PC-9 (cell line): Measurements from ENCODE around the gene KLF13.

ENCODE experiments used
- EZH2 ChIP-seq: fragments of 200-600 bp; sonication (generic); IDR thresholded peaks from 2 replicates; pipeline ENCODE4 v1.8.0; 2017; ENCODE audit warnings: antibody characterized with exemption, low read depth
- TF ChIP-seq, protein P1 (sequence below): fragments of 200-600 bp; sonication (generic); conservative IDR thresholded peaks from 2 replicates; pipeline ENCODE4 v1.6.1; 2017; ENCODE audit warnings: mixed run types, antibody characterized with exemption, mild to moderate bottlenecking, moderate library complexity

DNA sequence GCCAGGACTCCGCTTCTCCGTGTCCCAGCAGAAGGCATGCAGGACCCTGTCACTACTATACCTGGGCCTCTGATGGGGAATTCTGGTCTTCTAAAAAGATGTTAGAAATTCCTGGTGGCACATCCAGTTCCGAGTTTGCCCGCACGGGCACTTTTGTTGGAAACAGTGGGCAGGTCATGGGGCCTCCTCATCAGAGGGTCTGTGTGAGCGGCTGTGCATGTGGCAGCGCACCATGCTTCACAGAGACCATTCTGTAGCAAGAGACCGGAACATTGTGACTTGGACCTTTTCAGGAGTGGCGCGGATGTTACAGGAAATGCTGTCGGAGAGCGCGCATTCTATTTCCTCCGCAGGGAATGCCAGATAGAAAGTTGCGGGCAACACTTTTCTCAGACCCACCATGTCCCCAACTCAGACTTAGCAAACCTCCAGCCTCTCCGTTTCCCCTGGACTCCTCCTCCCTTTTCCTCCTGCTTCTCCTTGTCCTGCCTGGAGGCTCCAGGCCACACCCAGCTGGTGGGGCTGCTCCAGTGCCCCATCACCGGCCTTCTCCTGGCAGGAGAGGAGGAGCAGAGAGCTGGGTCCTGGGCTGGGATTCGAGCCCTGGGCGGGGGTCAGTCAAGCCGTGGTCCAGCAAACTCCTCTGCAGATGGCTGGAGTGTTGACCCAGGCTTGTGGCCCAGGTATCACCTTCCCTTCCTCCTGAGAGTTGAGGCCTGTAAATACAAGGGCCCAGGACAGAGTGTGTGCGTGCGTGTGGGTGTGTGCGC lies 46.6 kb downstream of the KLF13 start:
- no peak for TF ChIP-seq EZH2
- TF ChIP-seq, protein P1, sequence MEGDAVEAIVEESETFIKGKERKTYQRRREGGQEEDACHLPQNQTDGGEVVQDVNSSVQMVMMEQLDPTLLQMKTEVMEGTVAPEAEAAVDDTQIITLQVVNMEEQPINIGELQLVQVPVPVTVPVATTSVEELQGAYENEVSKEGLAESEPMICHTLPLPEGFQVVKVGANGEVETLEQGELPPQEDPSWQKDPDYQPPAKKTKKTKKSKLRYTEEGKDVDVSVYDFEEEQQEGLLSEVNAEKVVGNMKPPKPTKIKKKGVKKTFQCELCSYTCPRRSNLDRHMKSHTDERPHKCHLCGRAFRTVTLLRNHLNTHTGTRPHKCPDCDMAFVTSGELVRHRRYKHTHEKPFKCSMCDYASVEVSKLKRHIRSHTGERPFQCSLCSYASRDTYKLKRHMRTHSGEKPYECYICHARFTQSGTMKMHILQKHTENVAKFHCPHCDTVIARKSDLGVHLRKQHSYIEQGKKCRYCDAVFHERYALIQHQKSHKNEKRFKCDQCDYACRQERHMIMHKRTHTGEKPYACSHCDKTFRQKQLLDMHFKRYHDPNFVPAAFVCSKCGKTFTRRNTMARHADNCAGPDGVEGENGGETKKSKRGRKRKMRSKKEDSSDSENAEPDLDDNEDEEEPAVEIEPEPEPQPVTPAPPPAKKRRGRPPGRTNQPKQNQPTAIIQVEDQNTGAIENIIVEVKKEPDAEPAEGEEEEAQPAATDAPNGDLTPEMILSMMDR = no peak
